ENCODE measurements around the gene MRS2.

GRCh38 chr6:24448396-24448795 is 45.7 kb downstream of the MRS2 start:
- TF ChIP-seq, protein P1, sequence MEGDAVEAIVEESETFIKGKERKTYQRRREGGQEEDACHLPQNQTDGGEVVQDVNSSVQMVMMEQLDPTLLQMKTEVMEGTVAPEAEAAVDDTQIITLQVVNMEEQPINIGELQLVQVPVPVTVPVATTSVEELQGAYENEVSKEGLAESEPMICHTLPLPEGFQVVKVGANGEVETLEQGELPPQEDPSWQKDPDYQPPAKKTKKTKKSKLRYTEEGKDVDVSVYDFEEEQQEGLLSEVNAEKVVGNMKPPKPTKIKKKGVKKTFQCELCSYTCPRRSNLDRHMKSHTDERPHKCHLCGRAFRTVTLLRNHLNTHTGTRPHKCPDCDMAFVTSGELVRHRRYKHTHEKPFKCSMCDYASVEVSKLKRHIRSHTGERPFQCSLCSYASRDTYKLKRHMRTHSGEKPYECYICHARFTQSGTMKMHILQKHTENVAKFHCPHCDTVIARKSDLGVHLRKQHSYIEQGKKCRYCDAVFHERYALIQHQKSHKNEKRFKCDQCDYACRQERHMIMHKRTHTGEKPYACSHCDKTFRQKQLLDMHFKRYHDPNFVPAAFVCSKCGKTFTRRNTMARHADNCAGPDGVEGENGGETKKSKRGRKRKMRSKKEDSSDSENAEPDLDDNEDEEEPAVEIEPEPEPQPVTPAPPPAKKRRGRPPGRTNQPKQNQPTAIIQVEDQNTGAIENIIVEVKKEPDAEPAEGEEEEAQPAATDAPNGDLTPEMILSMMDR (IDR thresholded peaks at IDR 0.05) = no peak
- no peak for TF ChIP-seq EZH2phosphoT487 (IDR thresholded peaks at IDR 0.05)
- no peak for TF ChIP-seq EZH2 (IDR thresholded peaks at IDR 0.05)
